Measurements from ENCODE around the gene GJD4. TPM values are rescaled to one million over a fixed set of nuclear protein-coding genes. Genes with fewer than 3 reads are reported as not detected.

GJD4 gene
- total RNA-seq, 4 donors from 2014 or later, result not detected

DNA sequence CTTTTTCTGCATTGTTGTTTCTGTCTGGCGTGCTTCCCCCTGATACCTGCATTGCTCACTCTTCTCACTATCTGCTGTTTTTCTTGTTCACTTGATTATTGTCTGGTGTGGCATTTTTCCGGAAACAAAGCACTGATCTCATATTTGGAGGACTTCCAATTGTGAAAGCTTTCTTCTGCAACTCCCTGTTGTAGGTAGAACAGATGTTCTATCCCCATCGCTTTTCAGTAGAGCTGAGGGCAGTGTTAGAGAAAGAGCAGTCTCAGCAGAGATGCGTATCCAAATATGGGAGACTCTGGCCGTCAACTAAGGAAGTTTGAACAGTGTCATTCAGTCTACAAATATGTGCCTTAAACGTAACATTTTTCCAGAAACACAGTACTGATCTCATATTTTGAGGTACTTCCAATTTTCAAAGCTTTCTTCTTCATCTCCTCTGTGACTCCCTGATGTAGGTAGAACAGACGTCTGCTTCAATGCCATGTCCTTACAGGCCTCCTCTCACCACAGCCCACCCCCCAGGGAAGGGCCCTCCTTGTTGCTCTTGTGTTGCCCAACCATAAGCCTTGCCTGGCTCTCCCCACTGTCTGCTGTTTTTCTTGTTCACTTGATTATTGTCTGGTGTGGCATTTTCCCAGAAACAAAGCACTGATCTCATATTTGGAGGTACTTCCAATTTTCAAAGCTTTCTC lies 27.1 kb upstream of the GJD4 start:
- H3K27ac ChIP-seq, result no peak overlapping the region
- no peaks in the 10 kb centered on the region for H3K4me1 ChIP-seq
- no peaks in the 10 kb centered on the region for H3K9me3 ChIP-seq
- intact Hi-C loops (cut with DNase I; ENCODE audit: low total_unique reads), result no loop called here
- no peak overlapping the region for H3K4me3 ChIP-seq
- DNase-seq, result no peak
- TF ChIP-seq, protein P1, sequence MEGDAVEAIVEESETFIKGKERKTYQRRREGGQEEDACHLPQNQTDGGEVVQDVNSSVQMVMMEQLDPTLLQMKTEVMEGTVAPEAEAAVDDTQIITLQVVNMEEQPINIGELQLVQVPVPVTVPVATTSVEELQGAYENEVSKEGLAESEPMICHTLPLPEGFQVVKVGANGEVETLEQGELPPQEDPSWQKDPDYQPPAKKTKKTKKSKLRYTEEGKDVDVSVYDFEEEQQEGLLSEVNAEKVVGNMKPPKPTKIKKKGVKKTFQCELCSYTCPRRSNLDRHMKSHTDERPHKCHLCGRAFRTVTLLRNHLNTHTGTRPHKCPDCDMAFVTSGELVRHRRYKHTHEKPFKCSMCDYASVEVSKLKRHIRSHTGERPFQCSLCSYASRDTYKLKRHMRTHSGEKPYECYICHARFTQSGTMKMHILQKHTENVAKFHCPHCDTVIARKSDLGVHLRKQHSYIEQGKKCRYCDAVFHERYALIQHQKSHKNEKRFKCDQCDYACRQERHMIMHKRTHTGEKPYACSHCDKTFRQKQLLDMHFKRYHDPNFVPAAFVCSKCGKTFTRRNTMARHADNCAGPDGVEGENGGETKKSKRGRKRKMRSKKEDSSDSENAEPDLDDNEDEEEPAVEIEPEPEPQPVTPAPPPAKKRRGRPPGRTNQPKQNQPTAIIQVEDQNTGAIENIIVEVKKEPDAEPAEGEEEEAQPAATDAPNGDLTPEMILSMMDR (IDR thresholded peaks at IDR 0.05), result no peak
- no peak for TF ChIP-seq POLR2A (IDR thresholded peaks at IDR 0.05)
- no peaks in the 10 kb centered on the region for H3K36me3 ChIP-seq
- H3K27me3 ChIP-seq, result no peaks in the 10 kb centered on the region

- intact Hi-C loops (cut with DNase I; ENCODE audit: low total_unique reads), result no loop called here
- Histone ChIP-seq H3K27me3 (no peaks in the 10 kb centered on the region), H3K27ac (no peak overlapping the region), H3K4me1 (no peaks in the 10 kb centered on the region), H3K4me3 (no peak overlapping the region), H3K9me3 (no peaks in the 10 kb centered on the region), H3K36me3 (no peaks in the 10 kb centered on the region)
- DNase-seq, result no peak
- TF ChIP-seq, protein P1 (IDR thresholded peaks at IDR 0.05), result no peak
- no peak for TF ChIP-seq POLR2A (IDR thresholded peaks at IDR 0.05)
Measured at GRCh38 chr10:35578618-35578956, 26.6 kb upstream of the GJD4 start.

GRCh38 chr10:35579116-35579515 lies 26.0 kb upstream of the GJD4 start:
- no peak overlapping the region for H3K4me3 ChIP-seq
- TF ChIP-seq, protein P1 (IDR thresholded peaks at IDR 0.05), result no peak
- TF ChIP-seq POLR2A (IDR thresholded peaks at IDR 0.05), result no peak
- H3K9me3 ChIP-seq, result no peaks in the 10 kb centered on the region
- H3K27ac ChIP-seq, result no peak overlapping the region
- H3K4me1 ChIP-seq, result no peaks in the 10 kb centered on the region
- no peaks in the 10 kb centered on the region for H3K36me3 ChIP-seq
- intact Hi-C loops (cut with DNase I; ENCODE audit: low total_unique reads), result no loop called here
- H3K27me3 ChIP-seq, result no peaks in the 10 kb centered on the region
- no peak for DNase-seq

DNA sequence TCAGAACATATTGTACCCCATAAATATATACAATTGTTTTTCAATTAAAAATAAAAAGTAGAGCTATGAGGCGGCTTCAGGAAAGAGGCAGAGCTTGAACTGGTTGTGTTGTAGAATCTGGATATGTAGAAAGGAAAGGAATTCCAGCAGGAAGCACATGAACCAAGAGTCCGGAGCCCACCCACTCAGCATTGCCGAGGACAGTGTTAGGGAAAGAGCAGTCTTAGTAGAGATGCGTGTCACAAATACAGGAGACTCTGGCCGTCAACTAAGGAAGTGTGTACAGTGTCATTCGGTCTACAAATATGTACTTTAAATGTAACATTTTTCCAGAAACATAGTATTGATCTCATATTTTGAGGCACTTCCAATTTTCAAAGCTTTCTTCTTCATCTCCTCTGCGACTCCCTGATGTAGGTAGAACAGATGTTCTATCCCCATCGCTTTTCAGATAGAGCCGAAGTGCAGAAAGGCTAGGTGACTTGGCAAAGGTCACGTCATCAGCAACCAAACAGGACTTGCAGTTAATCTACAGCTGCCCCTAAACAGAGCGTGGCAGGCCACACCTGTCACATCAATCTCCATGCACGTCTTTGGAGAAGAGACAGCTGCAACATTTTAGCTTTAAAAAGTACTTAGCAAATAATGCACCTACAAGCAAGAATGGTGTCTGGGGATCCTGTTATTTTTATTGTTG lies 25.3 kb upstream of the GJD4 start:
- Histone ChIP-seq H3K4me3 (no peak overlapping the region), H3K4me1 (no peaks in the 10 kb centered on the region), H3K36me3 (no peaks in the 10 kb centered on the region), H3K27ac (no peak overlapping the region), H3K9me3 (no peaks in the 10 kb centered on the region), H3K27me3 (no peaks in the 10 kb centered on the region)
- no peak for DNase-seq
- TF ChIP-seq, protein P1 (IDR thresholded peaks at IDR 0.05), result no peak
- no peak for TF ChIP-seq POLR2A (IDR thresholded peaks at IDR 0.05)
- intact Hi-C loops (cut with DNase I; ENCODE audit: low total_unique reads), result no loop called here

GRCh38 chr10:35580423-35580770 lies 24.7 kb upstream of the GJD4 start:
- Histone ChIP-seq H3K27me3 (no peaks in the 10 kb centered on the region), H3K9me3 (no peaks in the 10 kb centered on the region), H3K4me3 (no peak overlapping the region), H3K27ac (no peak overlapping the region), H3K4me1 (no peaks in the 10 kb centered on the region), H3K36me3 (no peaks in the 10 kb centered on the region)
- no peak for TF ChIP-seq POLR2A (IDR thresholded peaks at IDR 0.05)
- TF ChIP-seq, protein P1 (IDR thresholded peaks at IDR 0.05), result no peak
- no peak for DNase-seq
- intact Hi-C loops (cut with DNase I; ENCODE audit: low total_unique reads), result no loop called here
